Measurements from ENCODE around the gene AHCYL1. TPM values are rescaled to one million over a fixed set of nuclear protein-coding genes. Genes with fewer than 3 reads are reported as not detected.

Gene AHCYL1
- total and polyA plus RNA-seq, 2 of the 8 experiments (the other 6 are each of a cell fraction or from before 2014, with no cell fraction given) = 64.5 to 95.9 TPM

- no peak for TF ChIP-seq POLR2A (IDR thresholded peaks at IDR 0.05; ENCODE audit: control extremely low read depth in 1 of 2, low read depth in 2 of 2, low read length in 2 of 2)
- no peak for TF ChIP-seq KDM5A (IDR thresholded peaks at IDR 0.05; ENCODE audit: low read length)
- no peak for TF ChIP-seq HDAC2 (IDR thresholded peaks at IDR 0.05; ENCODE audit: borderline replicate concordance in 1 of 2, low read depth in 2 of 2, low read length in 2 of 2)
- H3K4me3 ChIP-seq (ENCODE audit: extremely low read depth in 1 of 4, insufficient read depth in 2 of 4, low read depth in 3 of 4, low read length in 4 of 4) = no peak overlapping the region
- no peak overlapping the region for H4K5ac ChIP-seq (ENCODE audit: insufficient read length, low read depth, low read length)
- CTCF ChIA-PET (ENCODE audit: partially characterized antibody) = interaction anchor here (0.9 to 52.4 kb wide), 4 partner anchors 10 to 396 kb away, joined by 3 to 1450 read pairs (median 728); partner anchors contain the start of genes ALX3 and STRIP1
- no peaks in the 10 kb centered on the region for H3K9me3 ChIP-seq (ENCODE audit: insufficient read depth in 2 of 2, low read depth in 1 of 2, low read length in 1 of 2)
- H2AFZ ChIP-seq (ENCODE audit: low read length) = no peak overlapping the region
- no peak overlapping the region for H3K56ac ChIP-seq (replicated peaks; ENCODE audit: insufficient read length, low read depth, low read length)
- no peak overlapping the region for H3K4ac ChIP-seq (replicated peaks; ENCODE audit: insufficient read length, low read depth, low read length)
- H2BK5ac ChIP-seq (ENCODE audit: low read depth, low read length) = no peak overlapping the region
- H3K36me3 ChIP-seq (ENCODE audit: control insufficient read depth in 2 of 4, insufficient read depth in 4 of 4, low read length in 3 of 4) = peaks cover 0 to 1% (median 0%) of the 10 kb centered on the region in 4 experiments; a peak in 3 of 8 replicates
- no peaks in the 10 kb centered on the region for H3K79me1 ChIP-seq (ENCODE audit: low read depth, low read length)
- POLR2A ChIA-PET (ENCODE audit: partially characterized antibody) = interaction anchor here (0.9 to 1.5 kb wide), 4 partner anchors 27 to 344 kb away, joined by 3 to 4 read pairs (median 3); partner anchors contain the start of gene AHCYL1
- 42% methylated on average over 4 of the region's 4 CpGs; no CpG with 5 or more reads in 1 of the 2 experiments for WGBS, 2 experiments (ENCODE audit: extremely low coverage in 1 of 2, insufficient coverage in 1 of 2, insufficient read length in 1 of 2, insufficient replicate concordance in 2 of 2, low coverage in 1 of 2, low lambda C conversion rate in 2 of 2, missing lambda C conversion rate in 1 of 2)
- H4K8ac ChIP-seq (ENCODE audit: extremely low read depth, insufficient read depth, low read length) = no peak overlapping the region
- H2BK120ac ChIP-seq (replicated peaks; ENCODE audit: low read depth, low read length) = no peak overlapping the region
- peaks cover 9 to 11% of the 10 kb centered on the region in 2 experiments for H4K20me1 ChIP-seq (replicated peaks in 1 of 2; ENCODE audit: control insufficient read depth in 1 of 2, insufficient read depth in 2 of 2, low read length in 2 of 2)
- peaks cover 31 to 44% (median 39%) of the 10 kb centered on the region in 4 experiments for H3K27me3 ChIP-seq (replicated peaks in 1 of 4; ENCODE audit: control insufficient read depth in 3 of 4, extremely low read depth in 1 of 4, insufficient read depth in 3 of 4, low read length in 3 of 4)
- no peak overlapping the region for H3K23ac ChIP-seq (ENCODE audit: insufficient read length)
- H2BK12ac ChIP-seq (ENCODE audit: low read depth, low read length) = no peak overlapping the region
- no peak overlapping the region for H3K18ac ChIP-seq (ENCODE audit: extremely low read depth, low read length)
- peaks cover 7% of the 10 kb centered on the region; the same call in 1 of the 2 replicates for H3K23me2 ChIP-seq (ENCODE audit: low read depth, low read length)
- no peak overlapping the region for H2BK15ac ChIP-seq (ENCODE audit: low read length)
- no peak overlapping the region for H3K27ac ChIP-seq (ENCODE audit: low read depth, low read length)
- no peak overlapping the region for H3K4me2 ChIP-seq (ENCODE audit: insufficient read depth in 1 of 2, low read depth in 2 of 2, low read length in 2 of 2)
- H2AK5ac ChIP-seq (ENCODE audit: low read depth, low read length) = no peak overlapping the region
- no peak overlapping the region for H3K14ac ChIP-seq (ENCODE audit: insufficient read length)
- H3K79me2 ChIP-seq (ENCODE audit: control insufficient read depth in 1 of 2, insufficient read depth in 2 of 2, low read length in 2 of 2) = no peaks in the 10 kb centered on the region
- H3K9ac ChIP-seq (replicated peaks in 1 of 4; ENCODE audit: extremely low read depth in 1 of 4, low read depth in 3 of 4, low read length in 3 of 4) = no peak overlapping the region
- FAIRE-seq (no peak), DNase-seq (ENCODE audit: low read depth in 1 of 2, low spot score in 2 of 2) (no peak)
- H3K4me1 ChIP-seq (replicated peaks in 1 of 4; ENCODE audit: control insufficient read depth in 3 of 4, insufficient read depth in 4 of 4, low read length in 3 of 4) = peaks cover 0 to 14% (median 6%) of the 10 kb centered on the region in 4 experiments; a peak in 5 of 7 replicates
- no peak overlapping the region for H2BK20ac ChIP-seq (ENCODE audit: low read length)
- no peak overlapping the region for H4K91ac ChIP-seq (replicated peaks; ENCODE audit: insufficient read length, low read length)
These were observed 79.2 kb downstream of the AHCYL1 start for GRCh38 chr1:110063781-110064180.

All from H1 (cell line).